Prostate gland (tissue), 1 donor: Measurements from ENCODE around the gene TLCD5.

Experiments
- POLR2A ChIP-seq: fragments of 450-650 bp; IDR thresholded peaks from one replicate; pipeline ENCODE4 v1.6.1; 2016; ENCODE audit warnings: antibody characterized with exemption, mild to moderate bottlenecking
- POLR2AphosphoS5 ChIP-seq: sonication (generic); formaldehyde crosslinking; IDR thresholded peaks from one replicate; pipeline ENCODE4 v1.6.1; 2017; ENCODE audit warnings: antibody characterized with exemption

- TF ChIP-seq POLR2AphosphoS5 (no peak), POLR2A (no peak)
These were observed 8.0 kb downstream of the TLCD5 start for GRCh38 chr11:120332822-120333716.
